ENCODE data around the gene TRMT2A. TPM values are rescaled to one million over a fixed set of nuclear protein-coding genes. Genes with fewer than 3 reads are reported as not detected.
A peak's percentile ranks its signal among the peaks of the same experiment; 100 is the strongest.

Gene TRMT2A
- total RNA-seq, 2 experiments from 2014 or later: 71.8 to 75.2 TPM

DNA sequence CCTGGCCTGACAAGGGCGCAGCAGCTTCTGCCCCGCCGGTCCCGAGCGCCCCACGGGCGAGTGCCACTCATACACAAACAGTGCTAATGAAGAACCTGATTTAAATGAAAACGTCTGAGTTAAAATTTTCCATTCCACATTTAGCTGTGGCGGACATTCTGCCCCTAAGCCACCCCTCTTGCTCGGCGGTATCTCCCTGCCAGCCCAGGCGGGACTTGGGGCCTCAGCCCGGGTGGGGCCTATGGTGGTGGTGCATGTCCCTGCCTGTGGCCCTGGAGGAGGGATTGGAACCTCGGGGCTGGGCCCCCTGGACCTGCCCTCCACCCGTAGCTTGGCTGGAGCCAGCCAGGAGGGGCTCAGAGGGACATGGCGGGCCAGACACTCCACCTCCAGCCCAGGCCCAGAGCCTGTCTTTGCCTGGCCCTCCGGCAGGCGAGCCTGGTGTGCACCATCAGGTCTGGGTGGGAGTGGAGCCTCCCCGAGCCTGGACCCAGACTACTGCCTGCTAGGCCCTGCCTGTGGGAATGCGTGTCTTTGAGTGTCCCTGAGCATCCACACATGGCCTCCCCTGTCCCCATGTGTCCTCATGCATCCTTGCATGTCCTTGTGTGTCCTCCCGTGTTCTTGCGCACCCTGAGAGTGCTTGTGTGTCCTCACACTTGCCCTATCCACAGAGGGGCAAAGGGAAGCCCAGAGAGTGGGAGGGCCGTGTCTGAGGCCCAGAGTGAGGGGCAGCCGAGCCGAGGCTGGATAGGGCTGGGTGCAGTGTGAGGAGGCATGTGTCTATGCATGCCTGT lies 19.0 kb upstream of the TRMT2A start:
- Mint-ChIP-seq H3K4me3 (no peak overlapping the region), H3K27me3 (no peaks in the 10 kb centered on the region), H3K4me1 (peaks cover 9% of the 10 kb centered on the region), H3K27ac (no peak overlapping the region), H3K36me3 (ENCODE audit: low read depth) (no peaks in the 10 kb centered on the region), H3K9me3 (no peaks in the 10 kb centered on the region)
- no peak for DNase-seq
- CTCF ChIA-PET: no interaction called here
- POLR2A ChIA-PET: no interaction called here

DNA sequence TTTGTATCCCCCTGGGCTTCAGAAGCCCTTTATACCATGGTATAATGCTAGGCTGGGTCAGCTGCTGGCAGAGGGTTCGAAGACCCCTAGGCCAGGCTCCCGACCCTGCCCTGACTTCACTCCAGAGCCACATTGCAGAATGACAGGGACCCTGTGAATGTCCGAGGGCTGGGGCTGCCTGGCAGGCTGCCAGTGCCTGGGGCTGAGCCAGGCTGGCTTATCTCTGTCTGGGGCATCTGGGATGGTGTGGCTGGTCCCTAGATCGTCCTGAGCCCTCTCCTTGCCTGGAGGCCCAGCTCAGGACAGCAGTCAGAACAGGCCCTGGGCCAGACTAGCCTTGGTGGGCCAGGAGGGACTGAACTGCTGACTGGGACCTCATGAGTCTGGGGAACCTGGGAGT lies 18.2 kb upstream of the TRMT2A start:
- DNase-seq: no peak
- no peaks in the 10 kb centered on the region for H3K36me3 Mint-ChIP-seq (ENCODE audit: low read depth)
- POLR2A ChIA-PET: no interaction called here
- no peak overlapping the region for H3K27ac Mint-ChIP-seq
- no peaks in the 10 kb centered on the region for H3K27me3 Mint-ChIP-seq
- no peak overlapping the region for H3K4me3 Mint-ChIP-seq
- CTCF ChIA-PET: no interaction called here
- H3K9me3 Mint-ChIP-seq: no peaks in the 10 kb centered on the region
- H3K4me1 Mint-ChIP-seq: peaks cover 11% of the 10 kb centered on the region

- peak overlapping the region; percentile 51 for H3K4me3 Mint-ChIP-seq
- no peaks in the 10 kb centered on the region for H3K9me3 Mint-ChIP-seq
- H3K27me3 Mint-ChIP-seq: no peaks in the 10 kb centered on the region
- CTCF ChIA-PET: no interaction called here
- DNase-seq: no peak
- peaks cover 20% of the 10 kb centered on the region for H3K4me1 Mint-ChIP-seq
- H3K36me3 Mint-ChIP-seq (ENCODE audit: low read depth): no peaks in the 10 kb centered on the region
- POLR2A ChIA-PET: no interaction called here
- H3K27ac Mint-ChIP-seq: peak overlapping the region; percentile 44
Measured at GRCh38 chr22:20133930-20134549, 17.0 kb upstream of the TRMT2A start.

- Mint-ChIP-seq H3K27ac (no peak overlapping the region), H3K4me3 (peak overlapping the region; percentile 64), H3K27me3 (no peaks in the 10 kb centered on the region), H3K4me1 (peaks cover 20% of the 10 kb centered on the region), H3K36me3 (ENCODE audit: low read depth) (peaks cover 3% of the 10 kb centered on the region), H3K9me3 (no peaks in the 10 kb centered on the region)
- CTCF ChIA-PET: no interaction called here
- POLR2A ChIA-PET: no interaction called here
- no peak for DNase-seq
Measured at GRCh38 chr22:20132686-20133246, 15.7 kb upstream of the TRMT2A start.

DNA sequence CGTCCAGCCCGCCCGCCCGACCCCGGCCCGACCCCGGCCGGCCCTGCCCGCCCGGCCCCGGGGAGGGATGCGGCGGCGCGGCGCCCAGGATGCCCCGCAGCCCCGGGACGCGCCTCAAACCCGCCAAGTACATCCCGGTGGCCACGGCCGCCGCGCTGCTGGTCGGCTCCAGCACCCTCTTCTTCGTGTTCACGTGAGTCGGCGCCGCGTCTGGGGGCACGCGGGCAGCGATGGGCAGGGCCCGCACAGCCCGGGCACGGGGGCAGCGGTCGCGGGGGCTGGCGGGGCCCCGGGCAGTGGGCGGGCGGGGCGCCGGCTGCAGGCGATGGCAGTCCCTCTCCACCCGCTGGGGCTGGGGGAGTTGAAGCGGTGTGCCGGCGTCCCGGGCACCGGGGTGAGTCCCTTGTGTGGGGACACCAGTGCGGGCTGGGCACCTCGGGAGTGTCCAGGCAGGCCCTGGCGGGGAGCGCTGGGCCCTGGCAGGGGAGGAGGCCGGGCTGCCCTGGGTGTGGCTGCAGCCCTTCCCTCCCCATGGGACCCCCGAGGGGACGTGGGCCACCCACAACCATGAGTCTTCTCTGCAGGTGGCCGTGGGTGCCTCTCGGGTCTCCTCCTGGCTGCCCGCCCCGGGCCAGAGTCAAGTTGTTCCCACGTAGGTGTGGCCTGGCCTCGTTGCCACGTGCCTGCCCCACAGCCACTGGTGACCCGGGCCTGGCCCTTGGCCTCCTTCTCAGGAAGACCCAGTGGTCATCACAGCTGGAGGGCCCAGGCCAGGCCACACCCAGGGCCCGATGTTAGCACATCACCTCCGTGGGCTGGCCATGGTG lies 15.0 kb upstream of the TRMT2A start:
- Mint-ChIP-seq H3K27me3 (no peaks in the 10 kb centered on the region), H3K9me3 (no peaks in the 10 kb centered on the region), H3K27ac (no peak overlapping the region), H3K4me3 (peak overlapping the region; percentile 64), H3K36me3 (ENCODE audit: low read depth) (peaks cover 9% of the 10 kb centered on the region), H3K4me1 (peaks cover 20% of the 10 kb centered on the region)
- CTCF ChIA-PET: no interaction called here
- POLR2A ChIA-PET: no interaction called here
- peak; percentile 32 for DNase-seq

DNA sequence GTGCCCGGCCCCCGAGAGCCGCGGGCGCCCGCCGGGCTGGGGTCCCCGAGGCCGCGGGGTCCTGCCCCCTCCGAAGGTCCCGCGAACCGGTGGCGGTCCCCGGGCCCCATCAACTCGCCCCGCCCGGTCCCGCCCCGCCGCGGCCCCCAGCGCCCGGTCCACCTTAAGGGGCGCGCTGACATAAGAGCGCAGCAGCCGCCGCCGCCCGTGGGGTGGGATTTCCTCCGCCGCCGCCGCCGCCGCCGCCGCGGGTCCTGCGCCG lies 14.5 kb upstream of the TRMT2A start, which contains the start of gene ZDHHC8:
ZDHHC8 (plus strand) TSS at position 208 of the 262 bp plus-strand sequence. CDS start 144 bp downstream, outside the sequence.
- Mint-ChIP-seq H3K4me3 (peak within 1 kb of the TSS; percentile 64), H3K27ac (no peak within 1 kb of the TSS), H3K4me1 (peaks cover 20% of the 10 kb centered on the region), H3K36me3 (ENCODE audit: low read depth) (peaks cover 13% of the 10 kb centered on the region), H3K9me3 (no peaks in the 10 kb centered on the region), H3K27me3 (no peaks in the 10 kb centered on the region)
- ChIA-PET CTCF (no interaction called here), POLR2A (interaction anchor here (5.7 kb wide), 1 partner anchor 14 kb away, joined by 56 read pairs; the partner anchor contains the start of genes RANBP1 and TRMT2A)
- DNase-seq: peak; percentile 47

DNA sequence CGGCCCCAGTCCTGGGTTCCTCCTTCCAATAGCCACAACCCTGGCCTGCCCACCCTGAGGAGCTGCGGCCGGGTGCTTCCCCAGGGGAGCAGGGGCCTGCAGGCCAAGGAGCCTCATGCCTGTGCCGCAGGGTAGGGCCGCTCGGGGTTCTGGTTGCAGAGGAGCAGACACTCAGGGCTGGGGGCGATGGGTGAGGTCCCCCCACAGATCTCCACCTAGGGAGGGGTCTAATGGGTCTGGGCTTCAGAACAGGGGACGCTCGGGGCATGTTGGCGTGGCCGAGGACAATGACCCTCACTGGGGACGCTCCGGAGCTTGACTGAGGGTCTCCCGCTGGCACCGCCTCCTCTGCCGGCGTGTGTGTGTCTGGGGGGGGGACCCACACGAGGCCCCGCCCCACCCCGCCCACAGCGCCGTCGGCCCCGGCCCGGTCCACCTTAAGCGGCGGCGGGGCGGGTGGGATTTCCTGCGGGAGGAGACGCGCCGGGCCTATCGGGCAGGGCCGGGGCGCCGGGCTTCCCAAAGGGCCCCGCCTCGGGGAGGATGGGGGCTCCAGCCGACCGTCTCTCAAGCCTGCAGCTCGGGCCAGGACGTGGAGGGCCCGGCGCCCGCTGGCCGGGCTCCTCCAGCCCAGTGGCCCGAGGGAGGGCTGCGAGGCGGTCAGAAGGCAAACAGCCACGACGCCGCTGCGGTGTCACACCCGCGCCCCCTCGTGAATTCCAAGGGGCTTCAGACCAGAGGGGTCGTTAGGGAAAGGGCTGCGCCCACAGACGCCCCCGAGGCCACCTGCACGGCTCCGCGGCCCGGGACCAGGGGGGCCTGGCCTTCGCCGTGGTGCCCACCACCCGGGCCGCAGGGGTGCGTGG lies 13.9 kb upstream of the TRMT2A start:
- Mint-ChIP-seq H3K36me3 (ENCODE audit: low read depth) (peaks cover 18% of the 10 kb centered on the region), H3K9me3 (no peaks in the 10 kb centered on the region), H3K4me3 (peak overlapping the region; percentile 62), H3K4me1 (peaks cover 20% of the 10 kb centered on the region), H3K27me3 (no peaks in the 10 kb centered on the region), H3K27ac (no peak overlapping the region)
- ChIA-PET POLR2A (interaction anchor here (1.0 to 5.7 kb wide), 4 partner anchors 9 to 30 kb away, joined by 3 to 56 read pairs (median 3); partner anchors contain the start of genes RANBP1 and TRMT2A), CTCF (interaction anchor here (0.6 to 2.2 kb wide), 2 partner anchors 13 to 128 kb away, joined by 3 to 11 read pairs; partner anchors contain the start of gene TRMT2A)
- DNase-seq: peak; percentile 74

DNA sequence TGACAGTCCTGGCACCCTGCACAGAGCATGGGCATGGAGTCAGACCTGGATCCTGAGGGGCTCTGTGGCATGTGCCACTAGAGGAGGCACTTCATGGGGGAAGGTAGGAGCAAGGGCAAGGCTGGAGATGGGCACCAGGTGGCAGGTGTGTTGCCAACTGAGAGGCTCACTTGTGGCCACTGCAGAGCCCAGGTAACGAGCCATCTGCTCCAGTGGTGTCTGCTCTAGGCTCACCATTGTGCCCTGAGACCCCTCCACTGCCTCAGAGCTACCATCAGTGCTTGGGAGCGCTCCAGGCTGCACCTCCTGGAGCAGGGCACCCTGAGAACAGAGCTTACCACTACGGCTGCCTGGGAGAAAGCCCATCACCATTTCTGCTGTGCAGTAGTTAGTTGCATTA lies 13.3 kb upstream of the TRMT2A start:
- H3K27me3 Mint-ChIP-seq: no peaks in the 10 kb centered on the region
- DNase-seq: no peak
- H3K4me3 Mint-ChIP-seq: peak overlapping the region; percentile 46
- peaks cover 20% of the 10 kb centered on the region for H3K4me1 Mint-ChIP-seq
- no peaks in the 10 kb centered on the region for H3K9me3 Mint-ChIP-seq
- ChIA-PET CTCF (interaction anchor here (0.6 to 2.2 kb wide), 3 partner anchors 13 to 129 kb away, joined by 3 to 11 read pairs (median 4); partner anchors contain the start of gene TRMT2A), POLR2A (interaction anchor here (1.0 to 5.7 kb wide), 4 partner anchors 9 to 29 kb away, joined by 3 to 56 read pairs (median 3); partner anchors contain the start of genes RANBP1 and TRMT2A)
- peaks cover 22% of the 10 kb centered on the region for H3K36me3 Mint-ChIP-seq (ENCODE audit: low read depth)
- no peak overlapping the region for H3K27ac Mint-ChIP-seq

GRCh38 chr22:20129747-20130014 lies 12.7 kb upstream of the TRMT2A start:
- Mint-ChIP-seq H3K27ac (no peak overlapping the region), H3K36me3 (ENCODE audit: low read depth) (peaks cover 27% of the 10 kb centered on the region), H3K4me3 (no peak overlapping the region), H3K27me3 (no peaks in the 10 kb centered on the region), H3K9me3 (no peaks in the 10 kb centered on the region), H3K4me1 (peaks cover 20% of the 10 kb centered on the region)
- CTCF ChIA-PET: interaction anchor here (0.9 to 2.2 kb wide), 3 partner anchors 12 to 156 kb away, joined by 3 to 11 read pairs (median 4); partner anchors contain the start of gene TRMT2A
- no peak for DNase-seq
- POLR2A ChIA-PET: interaction anchor here (1.1 to 5.7 kb wide), 2 partner anchors 12 to 105 kb away, joined by 3 to 56 read pairs; partner anchors contain the start of genes RANBP1 and TRMT2A

- H3K36me3 Mint-ChIP-seq (ENCODE audit: low read depth): peaks cover 29% of the 10 kb centered on the region
- H3K4me1 Mint-ChIP-seq: peaks cover 20% of the 10 kb centered on the region
- no peaks in the 10 kb centered on the region for H3K9me3 Mint-ChIP-seq
- peak; percentile 64 for DNase-seq
- CTCF ChIA-PET: interaction anchor here (0.9 to 2.2 kb wide), 3 partner anchors 11 to 155 kb away, joined by 3 to 11 read pairs (median 4); partner anchors contain the start of gene TRMT2A
- H3K4me3 Mint-ChIP-seq: no peak overlapping the region
- H3K27me3 Mint-ChIP-seq: no peaks in the 10 kb centered on the region
- POLR2A ChIA-PET: interaction anchor here (1.1 to 5.7 kb wide), 2 partner anchors 11 to 105 kb away, joined by 3 to 56 read pairs; partner anchors contain the start of genes RANBP1 and TRMT2A
- H3K27ac Mint-ChIP-seq: peak overlapping the region; percentile 54
Measured at GRCh38 chr22:20128902-20129746, 12.1 kb upstream of the TRMT2A start.

- Mint-ChIP-seq H3K4me1 (peaks cover 18% of the 10 kb centered on the region), H3K27me3 (no peaks in the 10 kb centered on the region), H3K9me3 (no peaks in the 10 kb centered on the region), H3K36me3 (ENCODE audit: low read depth) (peaks cover 34% of the 10 kb centered on the region), H3K27ac (peak overlapping the region; percentile 54), H3K4me3 (no peak overlapping the region)
- CTCF ChIA-PET: no interaction called here
- POLR2A ChIA-PET: interaction anchor here (1.1 to 5.7 kb wide), 2 partner anchors 11 to 104 kb away, joined by 3 to 56 read pairs; partner anchors contain the start of genes RANBP1 and TRMT2A
- DNase-seq: no peak
Measured at GRCh38 chr22:20128619-20128901, 11.5 kb upstream of the TRMT2A start.
